Mammary epithelial cell (primary cell): ENCODE data around the gene DCAF7.

Experiments used
- EZH2 ChIP-seq: IDR thresholded peaks from 2 replicates; pipeline ENCODE4 v1.6.1; 2012; ENCODE audit warnings: low read length, inconsistent platforms, borderline replicate concordance
- TF ChIP-seq, protein P1 (sequence below), 2 donors: IDR thresholded peaks in 1 of 2; conservative IDR thresholded peaks in 1 of 2; 2 replicates each; pipeline ENCODE4 v1.5.1; 2011 to 2012; ENCODE audit warnings: inconsistent platforms in 2 of 2, low read length in 2 of 2, mild to moderate bottlenecking in 2 of 2, control low read depth in 1 of 2, low read depth in 1 of 2; ENCODE audit not compliant: insufficient read depth in 1 of 2; ENCODE audit errors: extremely low read depth in 1 of 2

DNA sequence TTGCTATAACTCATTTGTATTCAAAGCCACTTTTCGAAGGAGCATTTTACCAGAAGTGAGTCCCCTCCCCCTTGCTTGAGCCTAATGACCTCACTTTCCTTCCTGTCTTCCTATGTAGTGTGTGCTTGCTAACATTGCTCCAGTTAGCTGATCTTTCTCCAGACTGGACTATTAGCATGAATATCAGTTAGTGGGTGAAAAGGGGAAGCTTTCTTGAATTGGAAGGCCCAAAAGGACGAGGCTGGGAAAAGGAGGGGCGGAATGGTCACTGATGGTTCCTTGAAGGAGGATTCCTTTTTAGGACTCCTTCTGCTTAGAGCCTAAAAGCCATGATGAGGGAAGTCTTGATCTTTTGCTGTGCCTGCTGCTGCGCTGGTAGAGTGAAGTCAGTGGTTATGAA is 83.9 kb downstream of the DCAF7 start:
- TF ChIP-seq, protein P1, sequence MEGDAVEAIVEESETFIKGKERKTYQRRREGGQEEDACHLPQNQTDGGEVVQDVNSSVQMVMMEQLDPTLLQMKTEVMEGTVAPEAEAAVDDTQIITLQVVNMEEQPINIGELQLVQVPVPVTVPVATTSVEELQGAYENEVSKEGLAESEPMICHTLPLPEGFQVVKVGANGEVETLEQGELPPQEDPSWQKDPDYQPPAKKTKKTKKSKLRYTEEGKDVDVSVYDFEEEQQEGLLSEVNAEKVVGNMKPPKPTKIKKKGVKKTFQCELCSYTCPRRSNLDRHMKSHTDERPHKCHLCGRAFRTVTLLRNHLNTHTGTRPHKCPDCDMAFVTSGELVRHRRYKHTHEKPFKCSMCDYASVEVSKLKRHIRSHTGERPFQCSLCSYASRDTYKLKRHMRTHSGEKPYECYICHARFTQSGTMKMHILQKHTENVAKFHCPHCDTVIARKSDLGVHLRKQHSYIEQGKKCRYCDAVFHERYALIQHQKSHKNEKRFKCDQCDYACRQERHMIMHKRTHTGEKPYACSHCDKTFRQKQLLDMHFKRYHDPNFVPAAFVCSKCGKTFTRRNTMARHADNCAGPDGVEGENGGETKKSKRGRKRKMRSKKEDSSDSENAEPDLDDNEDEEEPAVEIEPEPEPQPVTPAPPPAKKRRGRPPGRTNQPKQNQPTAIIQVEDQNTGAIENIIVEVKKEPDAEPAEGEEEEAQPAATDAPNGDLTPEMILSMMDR (conservative IDR thresholded peaks at IDR 0.05 in 1 of 2, IDR thresholded peaks at IDR 0.05 in 1 of 2; ENCODE audit: extremely low read depth in 1 of 2, insufficient read depth in 1 of 2, low read depth in 1 of 2, low read length in 2 of 2) = no peak
- TF ChIP-seq EZH2 = no peak
